NCI-H128 (cell line): ENCODE data around the gene PRKAG3.

Experiments used
- DNase-seq: peaks from one replicate; lab custom pipeline; 2025; ENCODE audit not compliant: unreplicated experiment; lab: John Stamatoyannopoulos, UW

PRKAG3 gene

DNA sequence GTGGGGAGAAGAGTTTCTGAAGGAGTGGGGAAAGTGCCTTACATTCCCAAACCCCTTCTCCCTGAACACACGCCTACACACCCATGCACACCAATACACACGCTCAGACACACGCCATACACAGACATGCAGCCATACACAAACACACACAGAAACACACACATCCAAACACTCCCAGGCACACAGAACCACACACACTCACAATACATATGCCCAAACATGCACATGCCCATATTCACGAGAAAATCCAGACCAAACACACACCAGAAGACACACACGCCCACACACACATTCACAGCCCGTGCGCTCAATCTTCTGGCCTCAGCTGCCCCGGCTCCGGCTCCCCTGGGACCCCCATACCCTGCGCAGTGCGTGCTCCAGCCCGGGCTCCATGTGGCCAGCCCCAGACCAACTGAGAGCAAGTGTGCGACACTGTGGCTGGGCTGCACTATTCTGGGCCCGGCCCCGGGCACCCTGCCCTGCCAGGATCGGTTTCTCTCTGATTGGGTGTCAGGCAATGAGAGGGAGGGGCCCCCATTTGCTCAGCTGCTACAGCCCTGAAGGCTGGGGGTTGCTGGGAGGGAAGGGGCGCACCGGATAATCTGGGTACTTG is at the start of gene PRKAG3:
Gene PRKAG3 (minus strand): TSS at position 426 of the 613 bp plus-strand sequence.
- DNase-seq = no peak

GRCh38 chr2:218880859-218881594 is 49.4 kb upstream of the PRKAG3 start:
- no peak for DNase-seq

GRCh38 chr2:218880102-218880858 is 48.7 kb upstream of the PRKAG3 start, which contains the start of gene WNT10A:
Gene WNT10A, plus strand, starts transcription at chr2:218880852. Its CDS starts 144 bp downstream, at chr2:218880996.
- peak; percentile 21 for DNase-seq

GRCh38 chr2:218879776-218880101 is 48.1 kb upstream of the PRKAG3 start:
- no peak for DNase-seq

- DNase-seq = no peak
Observed at GRCh38 chr2:218878926-218879761, 47.5 kb upstream of the PRKAG3 start.

GRCh38 chr2:218878486-218878885 is 46.9 kb upstream of the PRKAG3 start:
- no peak for DNase-seq

DNA sequence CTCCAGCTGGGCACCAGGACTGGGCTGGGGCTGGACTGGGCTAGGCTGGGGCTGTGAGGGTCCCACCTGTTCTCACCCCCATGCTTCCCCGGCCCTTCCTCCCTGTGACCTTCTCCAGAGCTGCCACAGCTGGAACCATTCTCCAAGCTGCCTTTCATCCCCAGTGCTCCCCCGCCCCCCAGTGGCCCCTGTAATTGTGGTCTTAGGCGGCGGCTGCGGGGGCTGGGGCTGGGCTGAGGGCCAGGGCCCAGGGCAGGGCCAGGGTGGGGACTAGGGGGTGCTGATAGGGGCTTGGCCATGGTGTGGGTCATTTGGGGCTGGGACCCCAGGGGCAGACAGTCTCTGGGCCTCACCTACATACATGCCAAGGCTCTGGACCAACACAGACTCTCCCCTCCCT is 46.3 kb upstream of the PRKAG3 start:
- DNase-seq = no peak

DNA sequence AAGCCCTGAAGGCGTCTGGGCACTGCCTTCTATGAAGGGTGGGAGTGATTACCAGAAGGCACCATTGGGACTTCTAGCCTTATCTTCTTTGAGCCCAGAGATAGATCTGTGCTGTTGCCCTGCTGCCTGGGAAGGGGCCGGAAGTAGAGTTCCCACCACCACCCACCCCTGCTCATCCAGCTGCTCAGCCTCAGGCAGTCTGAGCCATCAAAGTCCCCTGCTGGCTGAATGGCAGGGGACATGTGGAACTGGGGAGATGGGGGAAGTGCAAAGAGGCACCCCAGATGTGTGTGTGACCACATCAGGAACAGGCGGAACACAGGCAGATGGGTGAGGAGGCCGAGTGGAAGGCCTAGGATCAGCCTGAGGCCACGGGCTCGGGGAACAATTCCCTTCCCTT is 45.7 kb upstream of the PRKAG3 start:
- DNase-seq = no peak

GRCh38 chr2:218876562-218877219 is 45.1 kb upstream of the PRKAG3 start:
- DNase-seq = peak; percentile 33

GRCh38 chr2:218875692-218876246 is 44.2 kb upstream of the PRKAG3 start:
- DNase-seq = no peak

- DNase-seq = no peak
Observed at GRCh38 chr2:218873359-218874194, 42.0 kb upstream of the PRKAG3 start.

- no peak for DNase-seq
Observed at GRCh38 chr2:218872645-218873358, 41.2 kb upstream of the PRKAG3 start.

GRCh38 chr2:218871345-218872302 is 40.0 kb upstream of the PRKAG3 start:
- DNase-seq = no peak

DNA sequence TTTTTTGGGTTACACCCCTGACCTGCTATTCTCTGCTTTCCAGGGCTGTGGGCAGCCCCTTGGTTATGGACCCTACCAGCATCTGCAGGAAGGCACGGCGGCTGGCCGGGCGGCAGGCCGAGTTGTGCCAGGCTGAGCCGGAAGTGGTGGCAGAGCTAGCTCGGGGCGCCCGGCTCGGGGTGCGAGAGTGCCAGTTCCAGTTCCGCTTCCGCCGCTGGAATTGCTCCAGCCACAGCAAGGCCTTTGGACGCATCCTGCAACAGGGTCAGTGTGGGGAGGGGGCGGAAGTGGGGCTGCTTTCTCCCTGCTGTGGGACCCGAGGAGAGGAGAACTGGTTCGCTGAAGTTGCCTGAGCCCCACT is 39.4 kb upstream of the PRKAG3 start:
- DNase-seq = no peak

GRCh38 chr2:218869064-218869463 is 37.5 kb upstream of the PRKAG3 start:
- no peak for DNase-seq

GRCh38 chr2:218867900-218868299 is 36.3 kb upstream of the PRKAG3 start:
- DNase-seq = no peak

GRCh38 chr2:218865999-218866398 is 34.4 kb upstream of the PRKAG3 start:
- no peak for DNase-seq

DNA sequence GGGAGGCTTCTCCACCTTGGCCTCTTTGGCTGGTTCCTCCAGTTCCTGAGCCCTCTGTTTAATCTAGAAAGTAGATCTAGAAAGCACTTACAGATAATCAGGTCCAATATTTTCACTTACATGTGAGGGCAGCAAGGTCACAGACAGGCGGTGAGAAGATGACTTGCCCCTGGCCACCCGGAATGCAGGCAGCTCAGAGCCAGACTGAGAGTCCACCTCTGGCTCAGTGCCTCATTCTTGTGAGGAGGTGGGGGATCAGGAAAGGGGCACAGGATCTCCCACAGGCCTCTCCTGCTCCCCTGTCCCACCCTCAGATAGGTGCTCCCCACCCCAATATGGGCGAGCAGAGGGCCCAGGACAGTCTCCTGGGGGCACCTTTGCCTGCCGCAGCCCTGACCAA is 33.8 kb upstream of the PRKAG3 start:
- DNase-seq = no peak
